22Rv1 (cell line): ENCODE measurements around the gene RERE.

Source experiments
- H3K27ac ChIP-seq: fragments of 450-650 bp; 2 replicates; pipeline ENCODE4 v1.5.1; 2017
- CTCF ChIP-seq: fragments of 450-650 bp; IDR thresholded peaks from 2 replicates; pipeline ENCODE4 v1.5.1; 2017; ENCODE audit warnings: mild to moderate bottlenecking
- ZFX ChIP-seq: fragments of 450-650 bp; IDR thresholded peaks from 2 replicates; pipeline ENCODE4 v1.6.1; 2017; ENCODE audit warnings: antibody characterized with exemption, borderline replicate concordance

The RERE gene

GRCh38 chr1:8653878-8654277 is 163.6 kb downstream of the RERE start:
- H3K27ac ChIP-seq: no peak overlapping the region
- TF ChIP-seq ZFX (no peak), CTCF (no peak)

GRCh38 chr1:8652467-8653046 is 164.9 kb downstream of the RERE start:
- H3K27ac ChIP-seq: no peak overlapping the region
- TF ChIP-seq CTCF: no peak

- TF ChIP-seq CTCF: no peak
- TF ChIP-seq ZFX: no peak
- H3K27ac ChIP-seq: no peak overlapping the region
Observed at GRCh38 chr1:8651962-8652361, 165.5 kb downstream of the RERE start.

- TF ChIP-seq CTCF (no peak), ZFX (no peak)
- H3K27ac ChIP-seq: no peak overlapping the region
Observed at GRCh38 chr1:8651236-8651890, 166.1 kb downstream of the RERE start.

- TF ChIP-seq CTCF: no peak
- no peak for TF ChIP-seq ZFX
- no peak overlapping the region for H3K27ac ChIP-seq
Observed at GRCh38 chr1:8649875-8650274, 167.6 kb downstream of the RERE start.

- TF ChIP-seq CTCF (no peak), ZFX (no peak)
- H3K27ac ChIP-seq: no peak overlapping the region
Observed at GRCh38 chr1:8649027-8649426, 168.4 kb downstream of the RERE start.

- H3K27ac ChIP-seq: no peak overlapping the region
- TF ChIP-seq ZFX (no peak), CTCF (no peak)
Observed at GRCh38 chr1:8646996-8647395, 170.4 kb downstream of the RERE start.
